Activated T-helper 1 cell treated with anti-CD3 and anti-CD28 coated beads, Interleukin-12 subunit alpha, Interleukin-12 subunit beta, Interleukin-2, Interleukin-4 antibody, amounts not matched to agents 30 ng/mL and 10 ng/mL and 1 ng/mL, durations not matched to agents 14 hours and 24 hours and 36 hours (primary cell): ENCODE results near the gene PHACTR1. TPM values are rescaled to one million over a fixed set of nuclear protein-coding genes. Genes with fewer than 3 reads are reported as not detected.

Experiments
- DNase-seq: peaks from one replicate; pipeline ENCODE4 v3.0.0; 2021; ENCODE audit warnings: low spot score
- H3K27ac Mint-ChIP-seq: one replicate; pipeline ENCODE4 v1.8.0; 2021; ENCODE audit warnings: mild to moderate bottlenecking, mixed read lengths
- H3K27me3 Mint-ChIP-seq: one replicate; pipeline ENCODE4 v1.8.0; 2022; ENCODE audit warnings: mild to moderate bottlenecking, moderate library complexity, mixed read lengths; ENCODE audit not compliant: insufficient read depth
- H3K36me3 Mint-ChIP-seq: one replicate; pipeline ENCODE4 v1.8.0; 2021; ENCODE audit warnings: low read depth, mixed read lengths
- H3K4me1 Mint-ChIP-seq: one replicate; pipeline ENCODE4 v1.8.0; 2021; ENCODE audit warnings: low read depth, mixed read lengths
- H3K4me3 Mint-ChIP-seq: one replicate; pipeline ENCODE4 v1.8.0; 2021; ENCODE audit warnings: mild to moderate bottlenecking, moderate library complexity, mixed read lengths
- H3K9me3 Mint-ChIP-seq: one replicate; pipeline ENCODE4 v1.8.0; 2021; ENCODE audit warnings: mixed read lengths
- intact Hi-C: fragments of 100-400 bp; cut with micrococcal nuclease; formaldehyde crosslinking; loops from one replicate; pipeline ENCODE4 v1.15.1; 2024
- total RNA-seq: library from RNA; stranded (reverse); gene quantifications from 2 replicates; pipeline ENCODE4 v1.2.3, GENCODE V29; 2022

Gene PHACTR1
- total RNA-seq, 1 donor from 2014 or later: 0.44 TPM

- H3K9me3 Mint-ChIP-seq: no peaks in the 10 kb centered on the region
- H3K4me3 Mint-ChIP-seq: no peak overlapping the region
- intact Hi-C loops: no loop called here
- H3K27me3 Mint-ChIP-seq: peaks cover 2% of the 10 kb centered on the region
- DNase-seq: no peak
- no peak overlapping the region for H3K27ac Mint-ChIP-seq
- H3K4me1 Mint-ChIP-seq: no peaks in the 10 kb centered on the region
- no peaks in the 10 kb centered on the region for H3K36me3 Mint-ChIP-seq
These were observed 341.5 kb downstream of the PHACTR1 start for GRCh38 chr6:13058051-13058450.

GRCh38 chr6:13059026-13059425 is 342.5 kb downstream of the PHACTR1 start:
- no peaks in the 10 kb centered on the region for H3K9me3 Mint-ChIP-seq
- H3K27me3 Mint-ChIP-seq: peaks cover 2% of the 10 kb centered on the region
- no peak overlapping the region for H3K27ac Mint-ChIP-seq
- H3K4me3 Mint-ChIP-seq: no peak overlapping the region
- no peaks in the 10 kb centered on the region for H3K36me3 Mint-ChIP-seq
- DNase-seq: no peak
- no peaks in the 10 kb centered on the region for H3K4me1 Mint-ChIP-seq
- intact Hi-C loops: no loop called here

GRCh38 chr6:13063300-13063918 is 346.8 kb downstream of the PHACTR1 start:
- no peak overlapping the region for H3K4me3 Mint-ChIP-seq
- intact Hi-C loops: no loop called here
- no peaks in the 10 kb centered on the region for H3K36me3 Mint-ChIP-seq
- no peaks in the 10 kb centered on the region for H3K9me3 Mint-ChIP-seq
- H3K27ac Mint-ChIP-seq: no peak overlapping the region
- H3K4me1 Mint-ChIP-seq: no peaks in the 10 kb centered on the region
- peaks cover 5% of the 10 kb centered on the region for H3K27me3 Mint-ChIP-seq
- DNase-seq: no peak

- no peak overlapping the region for H3K27ac Mint-ChIP-seq
- no peaks in the 10 kb centered on the region for H3K36me3 Mint-ChIP-seq
- H3K27me3 Mint-ChIP-seq: peaks cover 8% of the 10 kb centered on the region
- H3K9me3 Mint-ChIP-seq: no peaks in the 10 kb centered on the region
- no peak for DNase-seq
- no peak overlapping the region for H3K4me3 Mint-ChIP-seq
- intact Hi-C loops: no loop called here
- H3K4me1 Mint-ChIP-seq: no peaks in the 10 kb centered on the region
These were observed 349.0 kb downstream of the PHACTR1 start for GRCh38 chr6:13065581-13065980.

- DNase-seq: no peak
- no peak overlapping the region for H3K27ac Mint-ChIP-seq
- H3K27me3 Mint-ChIP-seq: peaks cover 8% of the 10 kb centered on the region
- H3K4me1 Mint-ChIP-seq: no peaks in the 10 kb centered on the region
- no peak overlapping the region for H3K4me3 Mint-ChIP-seq
- H3K36me3 Mint-ChIP-seq: no peaks in the 10 kb centered on the region
- H3K9me3 Mint-ChIP-seq: no peaks in the 10 kb centered on the region
- intact Hi-C loops: no loop called here
These were observed 349.5 kb downstream of the PHACTR1 start for GRCh38 chr6:13066050-13066449.

GRCh38 chr6:13066820-13067219 is 350.3 kb downstream of the PHACTR1 start:
- Mint-ChIP-seq H3K4me1 (no peaks in the 10 kb centered on the region), H3K27ac (no peak overlapping the region), H3K27me3 (peaks cover 8% of the 10 kb centered on the region), H3K9me3 (no peaks in the 10 kb centered on the region), H3K36me3 (no peaks in the 10 kb centered on the region), H3K4me3 (no peak overlapping the region)
- intact Hi-C loops: no loop called here
- no peak for DNase-seq

GRCh38 chr6:13068586-13069210 is 352.1 kb downstream of the PHACTR1 start:
- H3K4me1 Mint-ChIP-seq: no peaks in the 10 kb centered on the region
- no peaks in the 10 kb centered on the region for H3K36me3 Mint-ChIP-seq
- H3K27ac Mint-ChIP-seq: no peak overlapping the region
- no peak for DNase-seq
- intact Hi-C loops: no loop called here
- no peaks in the 10 kb centered on the region for H3K9me3 Mint-ChIP-seq
- peaks cover 11% of the 10 kb centered on the region for H3K27me3 Mint-ChIP-seq
- H3K4me3 Mint-ChIP-seq: no peak overlapping the region

- H3K9me3 Mint-ChIP-seq: no peaks in the 10 kb centered on the region
- DNase-seq: no peak
- H3K27ac Mint-ChIP-seq: no peak overlapping the region
- H3K27me3 Mint-ChIP-seq: peaks cover 8% of the 10 kb centered on the region
- H3K4me3 Mint-ChIP-seq: no peak overlapping the region
- no peaks in the 10 kb centered on the region for H3K36me3 Mint-ChIP-seq
- H3K4me1 Mint-ChIP-seq: no peaks in the 10 kb centered on the region
- intact Hi-C loops: no loop called here
These were observed 355.2 kb downstream of the PHACTR1 start for GRCh38 chr6:13071550-13072345.

- DNase-seq: no peak
- Mint-ChIP-seq H3K27ac (no peak overlapping the region), H3K9me3 (no peaks in the 10 kb centered on the region), H3K4me1 (no peaks in the 10 kb centered on the region), H3K27me3 (peaks cover 11% of the 10 kb centered on the region), H3K4me3 (no peak overlapping the region), H3K36me3 (no peaks in the 10 kb centered on the region)
- intact Hi-C loops: no loop called here
These were observed 356.2 kb downstream of the PHACTR1 start for GRCh38 chr6:13072686-13073347.

GRCh38 chr6:13074415-13075140 is 358.0 kb downstream of the PHACTR1 start:
- no peaks in the 10 kb centered on the region for H3K4me1 Mint-ChIP-seq
- peaks cover 9% of the 10 kb centered on the region for H3K27me3 Mint-ChIP-seq
- intact Hi-C loops: no loop called here
- no peak overlapping the region for H3K27ac Mint-ChIP-seq
- H3K4me3 Mint-ChIP-seq: no peak overlapping the region
- no peaks in the 10 kb centered on the region for H3K36me3 Mint-ChIP-seq
- DNase-seq: no peak
- H3K9me3 Mint-ChIP-seq: no peaks in the 10 kb centered on the region

- Mint-ChIP-seq H3K4me3 (no peak overlapping the region), H3K4me1 (no peaks in the 10 kb centered on the region), H3K27ac (no peak overlapping the region), H3K9me3 (no peaks in the 10 kb centered on the region), H3K27me3 (peaks cover 9% of the 10 kb centered on the region), H3K36me3 (no peaks in the 10 kb centered on the region)
- intact Hi-C loops: no loop called here
- DNase-seq: no peak
These were observed 358.7 kb downstream of the PHACTR1 start for GRCh38 chr6:13075141-13075845.

- Mint-ChIP-seq H3K9me3 (no peaks in the 10 kb centered on the region), H3K27me3 (peaks cover 9% of the 10 kb centered on the region), H3K27ac (no peak overlapping the region), H3K4me3 (no peak overlapping the region), H3K36me3 (no peaks in the 10 kb centered on the region), H3K4me1 (no peaks in the 10 kb centered on the region)
- DNase-seq: no peak
- intact Hi-C loops: no loop called here
These were observed 360.0 kb downstream of the PHACTR1 start for GRCh38 chr6:13076575-13076974.
